Hematopoietic multipotent progenitor cell treated with erythropoietin and hydrocortisone succinate and interleukin-3 and kit ligand, for 4 days (in vitro differentiated cells): ENCODE results near the gene RFTN1.

Source experiments
- DNase-seq: peaks from one replicate; pipeline ENCODE4 v3.0.0-alpha.2; 2015

Gene RFTN1

GRCh38 chr3:16350597-16351318 is 162.7 kb downstream of the RFTN1 start:
- no peak for DNase-seq

- DNase-seq = peak; percentile 37
Observed at GRCh38 chr3:16349986-16350596, 163.4 kb downstream of the RFTN1 start.

- no peak for DNase-seq
Observed at GRCh38 chr3:16347548-16347947, 166.0 kb downstream of the RFTN1 start.

GRCh38 chr3:16346413-16347081 is 167.0 kb downstream of the RFTN1 start:
- DNase-seq = no peak

DNA sequence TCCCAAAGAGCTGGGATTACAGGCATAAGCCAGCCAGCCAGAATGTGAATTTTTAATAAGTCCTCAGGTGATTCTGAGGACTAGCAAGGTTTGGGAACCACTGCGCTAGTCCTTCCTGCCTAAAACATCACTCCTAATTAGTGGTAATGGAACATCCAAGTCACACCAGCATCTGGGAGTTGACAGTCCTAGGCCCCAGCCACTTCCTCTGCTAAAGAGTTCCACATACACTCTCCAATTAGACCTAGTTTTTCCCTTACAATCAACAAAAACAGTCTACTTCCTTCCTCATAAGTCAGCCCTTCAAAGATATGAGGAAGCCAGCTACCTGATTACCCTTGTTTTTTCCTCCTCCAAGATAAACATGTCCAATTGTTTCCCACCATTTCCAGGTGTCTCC is 170.4 kb downstream of the RFTN1 start:
- DNase-seq = no peak

DNA sequence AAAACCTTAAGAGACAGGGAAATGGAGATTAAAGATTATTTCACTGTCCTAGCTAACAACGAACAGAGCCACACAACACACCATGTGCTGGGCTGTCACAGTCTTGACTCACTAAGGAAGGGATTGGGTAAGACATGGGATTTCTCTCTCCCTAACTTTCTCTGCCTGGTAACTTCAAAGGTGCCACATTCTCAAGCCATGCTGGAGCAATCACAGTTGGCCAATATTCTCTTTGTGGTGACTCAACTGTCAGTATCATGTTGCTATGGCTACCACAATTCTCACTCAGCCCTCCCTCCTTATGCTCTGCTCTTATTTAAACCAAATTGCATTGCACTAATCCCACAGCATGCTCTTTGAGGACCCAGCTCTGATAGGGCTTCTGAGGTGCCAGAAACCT is 174.5 kb downstream of the RFTN1 start:
- peak; percentile 84 for DNase-seq

- peak; percentile 98 for DNase-seq
Observed at GRCh38 chr3:16337856-16338540, 175.5 kb downstream of the RFTN1 start.

DNA sequence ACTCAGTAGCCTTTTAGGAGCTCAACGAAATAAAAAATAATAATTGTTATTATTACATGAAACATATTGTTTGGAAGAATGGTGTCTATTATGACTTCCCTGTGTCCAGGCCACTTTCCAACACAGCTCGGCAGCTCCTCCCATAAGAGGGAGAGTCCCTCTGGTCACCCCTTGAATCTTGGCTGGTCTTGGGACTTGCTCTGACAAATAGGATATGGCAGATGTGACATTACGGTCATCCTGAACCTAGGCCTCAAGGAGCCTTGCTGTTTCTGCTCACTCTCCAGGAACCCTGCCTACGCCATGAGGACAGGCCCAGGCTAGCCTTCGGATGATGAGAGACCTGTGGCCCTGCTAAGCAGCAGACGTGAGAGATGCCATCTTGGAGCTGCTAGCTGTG is 176.7 kb downstream of the RFTN1 start:
- DNase-seq = no peak

DNA sequence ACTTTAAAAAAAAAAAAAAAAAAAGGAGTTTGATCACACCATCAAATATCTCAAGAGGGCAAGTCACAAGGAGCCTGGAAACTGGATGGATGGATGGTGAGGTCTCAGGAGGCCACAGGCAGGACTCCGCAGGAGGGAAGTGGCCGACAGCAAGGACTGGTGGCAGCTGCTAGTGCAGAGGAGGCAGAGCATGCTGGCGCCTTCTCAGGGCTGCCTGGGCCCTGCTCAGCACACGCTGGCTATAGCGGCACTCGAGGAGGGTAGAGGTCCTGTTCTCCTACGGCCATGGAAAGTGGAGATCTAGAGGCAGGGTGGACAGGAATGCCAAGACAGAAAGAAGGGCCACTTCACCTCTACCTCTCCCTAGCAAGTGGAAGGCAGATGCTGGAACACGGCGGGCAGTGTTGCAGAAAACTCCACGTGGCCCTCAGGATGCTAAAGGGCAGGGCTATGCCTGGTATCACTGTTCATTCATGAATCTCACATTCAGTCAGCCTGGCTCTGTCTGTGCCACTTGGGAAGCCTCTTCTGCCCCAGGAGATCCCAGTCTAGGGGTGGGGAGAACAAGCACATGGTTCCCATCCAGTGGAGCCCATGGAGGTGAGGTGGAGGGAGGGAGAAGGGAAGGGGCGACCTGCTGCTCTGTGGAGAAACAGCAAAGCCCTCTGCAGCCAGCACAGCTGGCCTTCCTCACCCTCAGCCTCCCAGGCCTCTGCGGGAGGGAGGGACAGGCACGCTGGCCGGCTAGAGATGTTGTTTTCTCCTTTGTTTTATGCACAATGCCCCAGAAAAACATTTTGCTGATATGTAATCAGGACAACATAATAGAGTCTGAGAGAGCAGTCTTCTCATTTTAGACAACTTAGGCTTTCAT is 177.5 kb downstream of the RFTN1 start:
- no peak for DNase-seq

DNA sequence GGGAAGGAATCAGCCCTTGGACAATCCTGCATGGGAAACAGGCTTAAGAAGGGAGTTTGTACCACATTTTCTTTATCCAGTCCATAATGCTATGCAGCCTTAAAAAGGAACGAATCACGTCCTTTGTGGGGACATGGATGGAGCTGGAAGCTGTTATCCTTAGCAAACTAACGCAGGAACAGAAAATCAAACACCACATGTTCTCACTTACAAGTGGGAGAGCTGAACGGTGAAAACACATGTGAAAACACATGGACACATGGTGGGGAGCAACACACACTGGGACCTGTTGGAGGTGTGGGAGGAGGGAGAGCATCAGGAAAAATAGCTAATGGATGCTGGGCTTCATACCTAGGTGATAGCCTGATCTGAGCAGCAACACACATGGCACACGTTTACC is 178.2 kb downstream of the RFTN1 start:
- DNase-seq = no peak

- DNase-seq = no peak
Observed at GRCh38 chr3:16334909-16335308, 178.6 kb downstream of the RFTN1 start.

DNA sequence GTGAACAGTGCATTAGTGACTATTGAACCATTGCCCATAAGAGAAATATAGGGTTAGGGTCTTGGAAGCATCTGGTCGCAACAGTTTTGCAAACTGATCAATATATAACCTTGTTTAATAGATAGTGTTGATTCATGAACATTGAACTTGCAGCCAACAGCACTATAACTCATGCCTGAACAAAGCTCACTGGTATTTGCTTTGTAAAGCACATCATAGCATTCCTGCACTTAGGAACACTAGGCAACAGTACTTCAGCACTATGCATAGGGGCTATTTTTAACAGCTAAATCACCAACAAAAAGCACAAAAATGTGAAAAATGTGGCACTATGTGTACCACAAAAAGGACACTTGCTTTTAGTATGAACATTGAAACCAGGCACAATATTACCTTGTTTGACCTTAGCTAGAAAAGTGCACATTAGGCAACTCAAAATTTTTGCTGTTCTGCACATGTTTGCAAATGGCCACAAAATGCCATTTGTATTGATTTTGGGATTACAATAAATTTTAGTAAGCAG is 180.5 kb downstream of the RFTN1 start:
- no peak for DNase-seq

DNA sequence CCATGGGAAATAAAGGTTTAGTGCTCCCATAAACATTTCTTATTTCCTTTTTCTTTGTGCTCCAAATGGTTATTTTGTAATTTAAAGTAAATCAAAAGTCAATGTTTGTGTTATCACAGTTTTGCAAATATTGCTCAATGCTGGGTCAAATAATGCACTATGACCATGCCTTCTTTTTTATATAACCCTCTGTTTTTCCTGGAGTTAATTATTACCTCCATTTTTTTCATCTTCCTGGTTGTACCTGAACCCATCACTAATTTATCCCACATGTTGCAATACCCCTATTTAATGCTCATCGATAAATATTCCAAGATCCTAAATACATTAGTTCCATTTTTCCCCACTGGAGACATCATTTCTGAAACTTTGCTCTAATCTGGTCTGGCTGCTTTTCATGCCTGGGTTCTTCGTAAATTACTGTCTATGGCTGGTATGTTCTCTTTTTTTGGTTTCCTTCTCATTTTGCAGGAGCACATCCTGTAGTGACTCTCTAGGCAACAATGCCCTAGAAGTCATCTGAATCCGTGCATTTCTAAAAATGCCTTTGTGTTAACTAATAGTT is 182.1 kb downstream of the RFTN1 start:
- no peak for DNase-seq

DNA sequence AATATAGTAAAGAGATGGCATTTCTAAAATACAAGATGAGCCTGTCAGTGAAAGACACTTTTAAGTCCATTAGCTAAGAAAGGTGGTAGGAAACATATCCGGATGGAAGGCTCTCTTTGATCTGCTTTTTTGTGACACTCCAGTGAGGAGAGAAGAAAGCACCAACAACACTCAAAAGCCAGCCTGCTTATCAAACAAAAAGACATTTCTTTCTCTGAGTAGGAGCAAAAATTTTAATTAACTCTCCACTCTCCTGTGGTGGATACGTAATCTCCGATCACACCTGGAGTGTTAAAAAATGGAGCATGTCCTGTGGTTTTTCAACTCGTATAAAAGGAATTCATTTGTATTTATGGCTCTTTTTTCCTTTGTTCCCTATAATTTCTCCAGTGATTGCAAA is 183.1 kb downstream of the RFTN1 start:
- DNase-seq = no peak

GRCh38 chr3:16329826-16330129 is 183.7 kb downstream of the RFTN1 start:
- no peak for DNase-seq

- peak; percentile 55 for DNase-seq
Observed at GRCh38 chr3:16329036-16329825, 184.3 kb downstream of the RFTN1 start.

DNA sequence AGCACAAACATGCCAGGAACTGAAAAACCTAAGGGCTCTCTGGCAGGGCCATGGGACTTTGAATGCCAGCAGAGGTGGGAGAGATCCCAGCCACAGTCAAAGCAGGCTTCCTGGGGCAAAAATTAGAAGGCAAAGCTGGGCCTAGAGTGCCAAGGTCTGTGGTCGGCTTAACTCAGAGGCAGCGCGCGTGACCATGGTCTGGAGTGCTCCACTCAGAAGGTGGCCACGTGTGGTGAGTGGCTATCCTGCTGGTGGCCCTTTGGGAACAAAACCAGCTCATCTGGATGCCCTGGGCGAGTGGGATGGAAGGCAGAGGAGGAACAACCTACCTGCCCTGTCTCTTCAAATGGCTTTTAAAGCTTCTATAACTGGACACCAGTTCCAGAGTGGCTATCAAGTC is 185.4 kb downstream of the RFTN1 start:
- no peak for DNase-seq

GRCh38 chr3:16326724-16327349 is 186.7 kb downstream of the RFTN1 start:
- DNase-seq = no peak

- no peak for DNase-seq
Observed at GRCh38 chr3:16325850-16326249, 187.6 kb downstream of the RFTN1 start.

DNA sequence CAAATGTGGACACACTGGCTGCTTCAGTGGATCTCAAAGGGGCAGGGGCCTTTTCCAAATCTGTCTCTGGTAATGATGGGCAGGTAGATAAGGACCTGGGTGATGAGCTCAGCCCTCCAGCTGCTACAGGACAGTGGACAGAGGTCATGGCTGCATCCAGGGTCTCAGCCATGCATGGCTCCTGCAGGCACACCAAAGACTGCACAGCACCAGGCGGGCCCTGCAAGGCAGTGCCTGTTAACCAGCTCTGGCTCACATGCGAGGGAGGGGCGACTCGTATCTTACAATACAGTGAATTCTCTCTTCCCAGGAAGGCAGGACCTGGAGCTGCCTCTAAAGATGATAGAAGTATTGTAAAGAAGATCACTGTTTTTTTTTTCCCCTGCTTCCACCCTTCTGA is 189.8 kb downstream of the RFTN1 start:
- no peak for DNase-seq

DNA sequence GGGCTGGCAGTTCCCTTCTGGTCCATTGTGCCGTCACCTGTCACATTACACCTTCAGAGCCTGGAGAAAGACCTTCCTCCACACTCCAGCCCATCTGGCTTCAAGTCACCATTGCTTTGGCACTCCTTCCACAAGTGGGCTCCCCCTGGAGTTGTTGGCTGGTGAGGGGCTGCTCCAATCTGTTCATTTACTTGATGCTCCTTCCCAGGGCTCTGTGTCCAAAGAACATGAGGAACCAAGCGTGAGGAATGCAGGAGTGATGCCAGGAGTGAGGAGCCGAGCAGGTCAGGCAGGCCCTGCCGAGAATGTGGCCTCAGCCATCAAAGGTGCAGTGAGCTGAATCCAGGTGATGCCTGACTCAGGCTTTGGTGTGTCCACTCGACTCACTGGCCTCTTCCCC is 191.3 kb downstream of the RFTN1 start:
- DNase-seq = no peak
